GM19023 (cell line): Measurements from ENCODE around the gene LETM1.

ENCODE experiments used
- ATAC-seq: cut with Tn5 transposase; IDR thresholded peaks from one replicate; pipeline ENCODE4 v1.9.1; 2021; ENCODE audit warnings: mild to moderate bottlenecking, moderate library complexity; ENCODE audit not compliant: unreplicated experiment

LETM1 gene

DNA sequence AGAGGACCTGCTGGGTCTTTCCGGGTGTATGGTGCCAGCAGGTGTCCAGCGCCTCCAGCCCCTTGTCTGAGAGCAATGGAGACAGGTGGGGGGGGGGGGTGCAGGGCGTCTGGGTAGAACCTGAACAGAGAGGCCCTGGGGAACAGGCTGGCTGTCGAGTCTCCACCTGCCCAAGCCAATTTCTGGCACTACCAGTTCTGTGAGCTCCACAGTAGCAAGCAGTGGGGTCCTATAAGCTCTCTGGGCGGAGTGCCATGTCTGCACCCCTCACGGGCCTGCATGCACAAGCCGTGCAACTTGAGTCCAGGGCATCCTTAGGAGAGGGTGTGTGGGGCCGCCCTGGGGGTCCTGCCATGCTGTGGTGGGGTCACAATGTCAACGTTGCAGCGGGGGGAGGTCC, 72.9 kb downstream of the LETM1 start:
- no peak for ATAC-seq

DNA sequence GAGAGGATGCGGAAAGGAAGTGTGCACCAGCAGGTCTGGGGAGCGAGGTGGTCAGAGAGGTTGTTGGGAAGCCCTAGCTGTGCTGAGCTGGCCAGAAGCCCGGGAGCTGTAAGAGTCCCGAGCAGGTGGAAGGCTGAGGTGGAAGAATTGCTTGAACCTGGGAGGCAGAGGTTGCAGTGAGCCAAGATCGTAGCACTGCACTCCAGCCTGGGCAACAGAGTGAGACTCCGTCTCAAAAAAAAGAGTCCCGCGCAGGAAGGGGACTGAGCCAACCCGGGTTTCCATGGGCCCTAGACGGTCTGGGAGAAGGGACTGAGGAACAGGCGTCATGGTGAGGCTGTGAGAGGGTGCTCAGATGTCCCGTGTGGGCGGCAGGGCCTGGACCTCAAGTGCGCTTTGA, 75.5 kb downstream of the LETM1 start:
- ATAC-seq: no peak

DNA sequence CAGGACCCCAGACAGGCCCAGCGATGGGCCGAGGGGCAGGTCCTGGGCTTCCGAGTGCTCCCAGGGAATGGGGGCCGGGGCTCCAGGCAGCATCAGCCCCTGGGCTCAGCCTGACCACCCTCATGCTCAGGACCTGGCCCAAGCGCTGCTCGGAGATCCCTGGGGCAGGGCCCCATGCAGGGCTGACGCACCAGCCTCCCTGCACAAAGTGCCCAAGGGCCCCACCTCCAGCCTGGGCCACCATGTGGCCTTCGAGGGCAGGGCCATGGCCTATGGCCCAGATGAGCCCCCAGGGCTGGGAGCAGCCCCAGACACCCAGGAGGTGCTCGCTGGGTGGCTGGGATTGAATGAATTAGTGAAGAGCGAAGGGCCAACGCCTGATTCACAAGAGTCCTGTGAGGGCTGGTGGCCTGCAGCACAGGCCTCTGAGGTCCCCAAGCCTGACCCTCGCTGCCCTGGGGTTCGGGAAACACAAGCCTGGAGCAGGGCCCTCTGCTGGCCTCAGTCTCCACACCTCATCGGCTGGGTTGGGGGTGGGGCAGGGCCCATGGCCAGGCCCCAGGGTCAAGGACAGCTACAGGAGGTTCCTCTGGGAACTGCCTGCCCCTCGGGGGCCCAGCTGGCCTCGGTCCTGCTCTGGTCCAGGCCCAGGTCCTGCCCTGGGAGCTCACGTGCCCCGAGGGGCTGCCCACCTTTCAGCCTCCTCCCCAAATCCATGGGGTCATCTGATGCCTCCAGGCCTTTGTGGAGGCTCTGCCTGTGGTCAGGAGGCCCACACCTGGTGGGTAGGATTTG, 76.2 kb downstream of the LETM1 start:
- ATAC-seq: no peak

DNA sequence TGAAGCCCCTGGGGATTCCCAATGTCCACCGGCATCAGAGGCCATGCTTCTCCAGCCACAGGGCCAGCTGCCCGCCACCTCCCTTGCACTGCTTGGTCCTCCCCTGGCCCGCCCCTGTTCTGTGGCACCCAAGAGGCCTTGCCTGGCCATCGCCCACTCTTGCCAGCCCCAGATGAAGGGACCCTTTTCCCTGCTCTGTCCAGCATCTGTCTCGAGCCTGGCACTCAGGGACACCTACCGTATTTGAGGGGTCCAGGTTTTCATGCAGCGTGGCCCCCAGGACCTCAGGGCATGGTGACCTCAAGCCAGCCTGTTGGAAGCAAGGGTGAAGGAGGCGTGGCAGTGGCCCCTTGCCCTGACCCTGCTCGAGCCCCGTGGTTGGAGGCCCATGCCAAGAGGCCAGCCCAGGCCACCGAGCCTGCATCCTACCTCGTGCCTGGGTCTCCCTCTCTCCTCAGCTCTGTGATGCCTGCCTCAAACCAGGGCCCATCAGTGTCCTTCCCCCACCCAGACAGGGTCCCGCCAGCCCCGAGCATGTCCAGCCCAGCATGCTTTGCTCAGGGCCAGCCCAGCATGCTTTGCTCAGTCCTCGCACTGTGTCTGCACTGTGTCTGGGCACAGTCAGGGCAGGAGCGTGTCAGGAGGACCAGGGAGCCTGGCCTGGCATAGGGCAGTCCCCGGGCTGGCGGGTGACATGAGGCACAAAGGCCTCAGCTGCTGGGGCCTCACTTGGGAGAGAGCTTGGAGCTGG, 77.1 kb downstream of the LETM1 start:
- no peak for ATAC-seq

DNA sequence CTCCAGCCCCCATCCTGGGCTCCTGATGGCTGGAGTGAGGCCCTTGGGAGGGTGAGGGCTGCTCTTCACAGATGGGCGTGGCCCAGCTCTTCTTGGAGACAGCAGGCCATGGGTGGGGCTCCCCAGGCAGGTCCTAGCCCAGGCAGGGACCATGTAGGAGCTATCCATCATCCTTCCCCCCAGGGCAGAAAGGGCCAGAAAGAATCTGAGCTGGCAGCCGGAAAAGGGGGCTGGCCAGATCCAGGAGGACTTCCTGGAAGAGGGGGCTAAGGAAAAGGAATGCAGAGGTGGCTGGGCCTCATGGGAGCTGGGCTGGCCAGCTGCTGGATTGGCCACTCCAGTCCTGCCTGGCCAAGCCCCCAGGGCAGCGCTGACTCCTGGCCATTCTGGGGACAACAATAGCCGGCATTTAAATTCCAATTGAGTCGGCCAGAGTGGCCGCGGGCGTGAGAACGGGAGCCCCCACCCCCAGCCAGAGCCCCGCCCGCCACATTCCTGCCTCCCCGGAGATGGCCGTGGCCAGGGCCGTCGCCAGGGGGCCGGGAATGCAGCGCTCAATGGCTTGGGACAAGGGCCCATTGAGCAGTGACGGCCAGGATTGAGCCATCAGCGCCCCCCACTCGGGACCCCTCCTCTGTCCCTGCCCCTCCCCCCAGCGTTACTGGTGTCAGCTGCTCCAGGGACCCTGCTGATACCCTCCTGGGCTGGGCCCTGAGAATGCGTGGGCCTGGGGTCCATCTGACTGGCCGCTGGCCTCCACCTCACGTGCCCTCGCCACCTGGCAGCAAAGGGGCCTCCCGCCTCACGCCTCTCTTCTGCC, 77.9 kb downstream of the LETM1 start:
- ATAC-seq: no peak

DNA sequence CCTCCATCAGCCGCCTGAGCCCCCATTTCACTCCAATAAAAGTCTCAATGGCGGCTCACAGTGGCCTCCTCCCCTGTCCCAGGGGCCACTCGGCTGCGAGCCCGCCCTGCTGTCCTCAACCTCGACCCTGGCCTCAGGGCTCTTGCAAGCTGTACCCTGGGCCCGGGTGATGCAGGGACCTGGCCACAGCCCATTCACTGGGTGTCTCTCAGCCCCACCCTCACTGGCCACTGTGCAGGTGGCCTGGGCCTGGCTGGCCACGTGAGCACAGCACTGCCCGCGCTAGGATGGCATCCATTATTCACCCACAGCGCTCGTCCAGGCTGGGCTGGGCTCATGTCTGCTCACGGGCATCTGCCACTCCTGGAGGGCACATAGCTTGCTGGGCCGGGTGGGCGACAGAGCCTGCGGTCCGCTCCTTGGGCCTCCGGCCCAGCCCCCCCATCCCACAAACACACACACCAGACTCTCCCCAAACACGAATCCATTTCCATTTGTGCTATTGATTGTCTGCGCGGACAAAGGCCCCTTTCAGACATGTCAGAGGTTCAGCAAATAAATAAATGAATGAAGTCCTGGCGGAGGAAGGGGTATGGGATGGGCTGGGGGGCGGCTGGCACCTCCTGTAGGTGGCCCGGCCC, 79.3 kb downstream of the LETM1 start:
- ATAC-seq: no peak

DNA sequence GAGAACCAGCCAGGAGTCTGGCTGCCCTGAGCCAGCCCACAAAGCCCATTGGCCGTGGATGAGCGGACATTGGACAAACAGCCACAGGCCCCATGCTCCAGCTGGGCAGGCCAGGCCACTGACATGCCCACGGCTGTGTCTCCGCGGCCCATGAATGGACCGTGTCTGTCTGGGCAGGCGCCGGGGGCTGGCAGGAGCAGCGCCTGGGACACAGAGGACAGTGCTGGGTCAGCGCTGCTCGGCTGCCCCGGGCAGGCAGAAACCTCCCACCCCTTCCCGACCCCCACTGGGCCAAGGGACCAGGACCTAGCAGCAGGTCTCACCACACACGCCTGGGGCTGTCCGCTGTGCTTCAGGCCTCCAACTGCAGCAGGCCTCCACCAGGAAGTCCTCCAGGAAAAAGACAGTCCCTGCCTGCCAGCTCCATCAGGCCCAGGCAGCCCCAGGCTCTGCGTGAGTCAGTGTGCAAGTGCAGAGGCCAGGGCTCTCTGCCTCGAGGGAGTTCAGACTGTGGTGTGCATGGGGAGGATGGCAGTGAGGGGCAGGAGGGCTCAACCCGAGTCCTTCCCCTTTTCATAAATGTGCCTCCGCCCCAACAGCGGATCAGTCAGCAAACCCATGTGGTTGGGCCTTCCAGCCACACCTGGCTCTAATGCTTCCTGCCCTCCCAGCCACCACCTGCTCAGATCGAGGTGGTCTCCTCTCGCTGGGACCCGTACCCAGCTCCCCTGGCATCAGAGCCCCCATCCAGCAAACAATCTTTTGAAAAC, 80.0 kb downstream of the LETM1 start:
- ATAC-seq: no peak

DNA sequence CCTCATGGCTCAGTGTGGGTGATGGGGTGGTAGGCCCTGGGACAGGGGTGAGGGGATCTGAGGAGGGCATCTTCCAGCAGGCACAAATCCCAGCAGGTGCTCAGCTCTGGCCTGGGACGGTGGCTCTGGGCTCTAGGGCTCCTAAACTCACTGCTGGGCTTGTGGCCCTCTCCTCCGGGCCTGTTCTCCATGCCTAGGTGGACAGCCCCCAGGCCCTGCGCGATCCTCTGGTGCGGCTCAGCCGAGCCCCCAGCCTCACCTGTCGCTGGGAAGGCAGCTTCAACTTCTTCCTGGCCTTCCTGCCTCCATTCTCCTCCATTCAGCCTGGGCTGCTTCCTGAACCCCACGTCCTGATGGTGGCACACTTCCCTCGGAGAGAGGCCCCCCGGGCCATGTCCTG, 82.2 kb downstream of the LETM1 start:
- ATAC-seq: no peak

DNA sequence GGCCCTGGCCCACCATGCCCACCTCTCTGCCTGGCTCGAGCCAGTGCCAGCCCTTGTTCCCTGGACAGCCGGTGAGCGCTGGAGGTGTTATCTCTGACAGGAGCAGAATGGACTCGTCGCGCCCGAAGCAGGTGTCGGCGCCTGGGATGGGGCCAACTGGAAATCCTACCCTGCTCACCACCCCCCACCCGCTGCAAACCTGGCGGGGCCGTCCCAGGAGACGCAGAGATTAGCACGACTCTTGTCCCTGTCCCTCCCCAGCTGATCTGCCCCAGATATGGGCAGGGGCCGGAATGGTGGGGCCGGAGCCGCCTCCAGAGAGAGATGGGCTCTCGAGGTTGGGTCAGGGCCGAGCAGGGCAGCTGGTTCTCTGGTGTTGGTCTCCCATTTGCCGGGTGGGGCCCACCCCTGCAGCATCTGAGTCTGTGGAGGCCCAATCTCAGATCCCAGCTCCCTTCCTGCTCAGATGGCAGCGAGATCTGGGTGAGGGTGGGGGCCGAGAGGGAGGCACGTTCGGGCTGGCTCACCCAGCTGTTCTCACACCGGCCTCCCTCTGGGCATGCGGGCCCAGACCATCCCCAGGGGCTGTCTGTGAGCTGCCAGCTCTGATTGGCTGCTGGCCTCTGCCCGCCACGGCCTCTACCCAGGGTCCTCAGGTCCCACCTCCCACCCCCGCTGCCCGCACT, 83.0 kb downstream of the LETM1 start:
- no peak for ATAC-seq

DNA sequence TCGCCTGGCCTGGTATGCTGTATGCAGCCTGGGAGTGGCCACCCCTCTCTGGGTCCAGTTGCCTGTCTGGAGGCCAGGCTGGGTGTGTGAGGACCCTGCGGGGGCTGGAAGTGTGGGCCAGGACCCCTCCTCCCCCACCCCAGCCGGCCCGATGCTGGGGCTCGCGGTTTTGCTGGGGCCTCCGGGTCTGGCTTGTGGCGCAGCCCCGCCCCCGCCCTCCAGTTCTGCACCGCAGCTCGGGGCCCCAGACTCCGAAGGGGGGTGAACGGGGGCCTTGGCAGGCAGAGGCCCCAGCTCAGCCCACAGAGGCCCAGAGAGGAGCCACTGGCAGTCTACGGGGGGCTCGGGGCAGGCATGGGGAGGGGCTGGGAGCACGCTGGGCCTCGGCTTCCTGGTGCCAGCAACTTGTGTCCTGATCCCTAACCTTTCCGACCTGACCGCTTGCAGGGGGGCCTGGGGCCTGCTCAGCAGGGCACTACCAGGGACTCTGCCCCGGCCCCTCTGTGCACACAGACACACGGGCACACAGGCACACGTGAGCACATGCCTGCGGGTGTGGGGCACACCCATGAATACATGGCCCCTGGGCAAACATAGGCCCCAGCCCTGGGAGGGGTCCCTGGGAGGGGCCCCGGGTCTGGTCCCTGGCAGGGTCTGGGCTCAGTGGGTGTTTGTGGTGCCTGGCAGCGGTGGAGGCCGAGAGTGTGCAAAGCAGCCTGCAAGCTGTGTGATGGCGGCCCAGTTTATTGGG, 84.2 kb downstream of the LETM1 start:
- ATAC-seq: no peak

DNA sequence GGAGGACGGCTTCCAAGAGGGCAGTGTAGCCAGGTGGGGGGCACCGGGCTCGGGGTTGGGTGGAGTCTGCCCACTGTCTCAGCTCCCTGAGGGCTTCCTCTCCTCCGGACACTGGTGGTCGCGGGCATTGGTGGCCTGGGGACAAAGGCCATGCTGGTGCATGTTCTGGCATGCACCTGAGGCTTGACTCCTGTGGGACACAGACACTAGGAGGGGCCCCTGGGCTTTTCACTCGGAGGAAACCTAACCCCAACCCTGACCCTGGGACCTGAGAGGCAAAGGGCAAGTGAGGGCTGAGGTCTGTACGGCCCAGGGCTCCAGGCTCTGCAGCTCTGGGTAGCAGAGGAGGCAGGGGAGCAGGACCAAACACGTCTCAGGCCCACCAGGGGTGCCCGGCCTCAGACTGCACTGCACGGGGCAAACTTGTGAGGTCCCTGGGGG, 85.1 kb downstream of the LETM1 start:
- no peak for ATAC-seq

DNA sequence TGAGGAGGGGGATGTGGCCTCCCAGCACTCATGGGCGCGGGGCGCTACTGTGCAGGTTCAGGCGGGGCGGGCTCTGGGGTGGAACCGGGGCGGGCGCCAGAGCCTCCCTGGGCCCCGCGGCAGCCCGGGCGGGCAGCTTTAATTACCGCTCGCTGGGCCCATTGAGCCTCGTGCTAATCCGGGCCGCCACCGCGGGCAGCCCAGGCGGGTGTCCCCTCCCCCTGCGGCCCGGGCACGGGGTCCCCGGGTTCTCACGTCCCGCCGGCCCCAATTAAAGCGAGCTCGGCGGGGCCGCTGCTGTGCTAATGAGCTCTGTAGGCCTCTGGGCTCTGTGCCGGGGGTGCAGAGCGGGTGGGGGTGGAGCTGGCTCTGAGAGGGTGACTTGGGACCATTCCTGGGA, 85.7 kb downstream of the LETM1 start:
- ATAC-seq: no peak

DNA sequence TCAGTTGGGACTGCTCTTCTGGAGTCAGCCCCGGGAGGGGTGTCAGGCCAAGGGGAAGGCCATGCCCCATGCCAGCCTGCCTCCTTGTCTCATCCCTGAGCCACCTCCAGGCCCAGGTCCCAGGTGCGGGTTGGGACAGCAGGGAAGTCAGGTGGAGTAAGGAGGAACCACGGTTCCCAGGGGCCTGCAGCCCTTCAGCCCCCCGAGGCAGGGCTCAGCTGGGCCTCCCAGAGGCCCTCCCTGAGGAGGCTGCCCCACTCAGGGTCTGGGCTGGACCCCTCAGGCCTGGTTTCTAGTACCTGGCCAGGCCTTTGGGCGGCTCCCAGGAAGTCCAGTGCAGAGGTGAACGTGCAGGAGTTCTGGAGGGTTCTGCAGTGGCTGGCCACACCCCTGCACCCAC, 86.3 kb downstream of the LETM1 start:
- ATAC-seq: no peak

DNA sequence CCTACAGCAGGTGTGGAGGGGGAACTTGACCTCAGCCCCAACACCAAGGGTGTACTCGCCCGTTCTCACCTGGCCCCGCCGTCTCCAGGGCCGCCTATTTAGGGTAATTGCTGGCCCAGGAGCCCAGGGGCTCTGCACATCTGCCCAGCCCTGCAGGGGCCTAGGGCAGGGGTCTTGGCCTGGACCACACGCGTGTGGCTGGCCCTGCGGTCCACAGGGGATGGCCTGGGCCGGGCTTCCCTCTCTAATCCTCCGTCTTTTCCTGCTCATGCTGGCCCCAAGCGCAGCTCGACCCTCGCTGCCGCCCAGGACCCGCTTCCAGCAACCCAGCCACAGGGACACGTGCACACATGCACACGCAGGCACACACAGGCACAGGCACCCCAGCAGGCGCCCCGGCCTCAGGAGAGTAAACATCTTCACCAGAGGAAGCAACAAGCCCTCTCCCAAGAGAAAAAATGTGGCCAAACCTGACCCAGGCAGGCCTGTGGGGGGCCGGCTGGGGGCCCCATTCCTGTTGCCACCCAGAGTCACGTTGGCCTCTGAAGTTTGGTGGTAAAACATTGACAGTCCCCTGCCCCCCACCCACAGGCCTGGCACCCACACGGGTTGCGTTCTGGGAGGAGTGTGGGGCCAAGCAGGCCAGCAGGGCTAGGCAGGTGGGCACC, 87.5 kb downstream of the LETM1 start:
- ATAC-seq: no peak

DNA sequence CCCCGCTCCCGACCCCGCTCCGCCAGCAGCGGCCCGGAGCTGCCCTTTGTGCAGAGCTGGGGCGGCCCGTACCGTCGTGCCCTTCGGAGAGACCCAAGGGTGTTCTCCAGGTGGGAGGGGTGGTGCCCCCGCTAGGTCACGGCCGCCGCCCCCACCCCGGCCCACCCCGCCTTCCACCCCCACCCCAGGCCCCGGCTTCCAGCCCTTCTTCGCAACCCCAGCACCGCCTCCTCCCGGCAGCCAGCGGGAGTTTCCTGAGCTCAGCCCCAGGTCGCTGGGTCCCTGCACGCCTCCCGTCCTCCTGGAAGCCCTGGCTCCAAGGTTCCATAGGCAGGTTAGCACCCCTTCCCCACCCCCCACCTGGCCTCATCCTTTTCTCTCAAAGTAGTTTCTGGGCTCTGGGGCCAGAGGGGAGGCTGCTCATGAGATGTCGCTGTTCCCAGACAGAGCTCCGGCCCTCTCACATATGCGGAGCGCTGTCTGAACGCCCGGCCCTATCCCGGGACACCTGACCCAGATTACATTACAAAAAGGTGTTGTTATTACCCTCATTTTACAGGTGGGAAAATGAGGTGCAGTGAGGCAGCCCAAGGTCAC, 88.1 kb downstream of the LETM1 start:
- ATAC-seq: no peak

DNA sequence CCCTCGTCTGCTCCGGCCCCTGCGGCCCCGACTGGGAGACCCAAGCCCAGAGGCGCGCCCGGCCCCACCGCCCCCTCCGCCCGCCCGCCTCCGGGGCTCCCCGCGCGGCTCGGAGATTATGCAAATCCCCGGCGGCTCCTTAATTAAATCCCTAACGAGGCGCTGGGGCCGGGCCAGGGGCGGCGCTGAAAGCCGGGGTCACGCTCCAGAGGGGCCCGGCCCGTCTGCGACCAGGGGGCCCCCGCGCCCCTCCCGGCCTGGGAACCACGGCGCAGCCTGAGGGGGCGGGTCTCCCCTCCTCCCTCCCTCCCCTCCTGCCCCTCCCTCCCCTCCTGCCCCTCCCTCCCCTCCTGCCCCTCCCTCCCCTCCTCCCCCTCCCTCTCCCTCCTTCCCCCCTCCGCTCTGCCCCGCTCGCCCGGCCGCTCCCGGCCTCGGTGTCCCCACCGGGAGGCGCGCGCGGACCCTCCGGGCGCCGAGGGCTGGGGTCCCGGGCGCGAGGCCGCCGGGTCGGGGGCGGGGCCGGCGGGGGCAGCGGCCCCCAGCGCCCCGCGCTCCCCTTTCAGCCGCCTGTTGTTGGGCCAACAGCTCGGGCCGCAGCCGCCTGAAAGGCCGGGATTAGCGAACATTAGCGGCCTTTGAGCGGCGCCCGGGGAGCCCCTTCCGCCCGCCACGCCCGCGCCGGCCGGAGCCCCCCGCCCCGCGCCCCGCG, 88.7 kb downstream of the LETM1 start:
- no peak for ATAC-seq
